SK-N-SH treated with all-trans-retinoic acid at 6 μM for 48 hours (cell line): ENCODE results near the gene FRMD3.

Experiments
- ATAC-seq: fragments of 200-7000 bp; cut with Tn5 transposase; 3 replicates; pipeline ENCODE4 v1.9.1; 2020; ENCODE audit warnings: mild to moderate bottlenecking, moderate library complexity
- ARNTL ChIP-seq: fragments of 450-650 bp; formaldehyde crosslinking; IDR thresholded peaks from 2 replicates; pipeline ENCODE4 v1.5.0; 2020; ENCODE audit warnings: low read depth, mild to moderate bottlenecking, moderate library complexity, borderline replicate concordance
- BACH2 ChIP-seq: fragments of 250-450 bp; sonication (Bioruptor Pico); IDR thresholded peaks from 2 replicates; pipeline ENCODE4 v1.9.0; 2021; ENCODE audit warnings: mild to moderate bottlenecking, borderline replicate concordance
- CSDC2 ChIP-seq: fragments of 250-450 bp; sonication (Bioruptor Pico); IDR thresholded peaks from 2 replicates; pipeline ENCODE4 v1.5.0; 2020; ENCODE audit warnings: mild to moderate bottlenecking, moderate library complexity
- CSRNP3 ChIP-seq: fragments of 250-450 bp; sonication (Bioruptor Pico); IDR thresholded peaks from 2 replicates; pipeline ENCODE4 v1.5.1; 2021; ENCODE audit warnings: mild to moderate bottlenecking, moderate library complexity
- ESRRG ChIP-seq: fragments of 250-450 bp; sonication (Bioruptor Pico); IDR thresholded peaks from 2 replicates; pipeline ENCODE4 v1.6.1; 2021; ENCODE audit warnings: mild to moderate bottlenecking
- GLIS3 ChIP-seq: fragments of 250-450 bp; sonication (Bioruptor Pico); IDR thresholded peaks from 2 replicates; pipeline ENCODE4 v1.5.0; 2020; ENCODE audit warnings: mild to moderate bottlenecking, moderate library complexity
- ISL1 ChIP-seq: fragments of 250-450 bp; sonication (Bioruptor Pico); IDR thresholded peaks from 2 replicates; pipeline ENCODE4 v2.1.2; 2022; ENCODE audit warnings: mild to moderate bottlenecking, moderate library complexity
- OSR1 ChIP-seq: fragments of 250-450 bp; sonication (Bioruptor Pico); IDR thresholded peaks from 2 replicates; pipeline ENCODE4 v1.8.0; 2022; ENCODE audit warnings: moderate library complexity, mild to moderate bottlenecking, inconsistent platforms
- PATZ1 ChIP-seq: fragments of 250-450 bp; sonication (Bioruptor Pico); IDR thresholded peaks from 2 replicates; pipeline ENCODE4 v1.8.0; 2020; ENCODE audit warnings: mild to moderate bottlenecking, moderate library complexity, borderline replicate concordance
- POU6F1 ChIP-seq: fragments of 250-450 bp; sonication (Bioruptor Pico); IDR thresholded peaks from 2 replicates; pipeline ENCODE4 v1.8.0; 2021; ENCODE audit warnings: low read depth, mild to moderate bottlenecking, moderate library complexity, borderline replicate concordance
- PPARA ChIP-seq: fragments of 250-450 bp; sonication (Bioruptor Pico); IDR thresholded peaks from 2 replicates; pipeline ENCODE4 v1.5.0; 2020; ENCODE audit warnings: mild to moderate bottlenecking, borderline replicate concordance
- RARB ChIP-seq: fragments of 250-450 bp; sonication (Bioruptor Pico); IDR thresholded peaks from 2 replicates; pipeline ENCODE4 v1.8.0; 2021; ENCODE audit warnings: mild to moderate bottlenecking, moderate library complexity
- SNAI2 ChIP-seq: fragments of 250-450 bp; sonication (Bioruptor Pico); IDR thresholded peaks from 2 replicates; pipeline ENCODE4 v1.5.0; 2020; ENCODE audit warnings: mild to moderate bottlenecking, moderate library complexity
- TCF4 ChIP-seq: fragments of 250-450 bp; sonication (Bioruptor Pico); IDR thresholded peaks from 2 replicates; pipeline ENCODE4 v1.8.0; 2021; ENCODE audit warnings: mild to moderate bottlenecking, moderate library complexity, borderline replicate concordance
- TOX ChIP-seq: fragments of 250-450 bp; sonication (Bioruptor Pico); IDR thresholded peaks from 2 replicates; pipeline ENCODE4 v1.8.0; 2021; ENCODE audit warnings: mild to moderate bottlenecking, moderate library complexity, borderline replicate concordance
- TSHZ2 ChIP-seq: fragments of 250-450 bp; sonication (Bioruptor Pico); IDR thresholded peaks from 2 replicates; pipeline ENCODE4 v1.5.0; 2020; ENCODE audit warnings: mild to moderate bottlenecking, moderate library complexity
- ZC3H10 ChIP-seq: fragments of 250-450 bp; sonication (Bioruptor Pico); IDR thresholded peaks from 2 replicates; pipeline ENCODE4 v1.5.1; 2021; ENCODE audit warnings: mild to moderate bottlenecking, moderate library complexity
- ZFP3 ChIP-seq: fragments of 250-450 bp; sonication (Bioruptor Pico); IDR thresholded peaks from 2 replicates; pipeline ENCODE4 v1.5.0; 2020; ENCODE audit warnings: mild to moderate bottlenecking, moderate library complexity
- ZFP30 ChIP-seq: fragments of 450-650 bp; formaldehyde crosslinking; IDR thresholded peaks from 2 replicates; pipeline ENCODE4 v1.5.0; 2022; ENCODE audit warnings: mild to moderate bottlenecking, moderate library complexity
- ZNF565 ChIP-seq: fragments of 450-650 bp; formaldehyde crosslinking; conservative IDR thresholded peaks from 2 replicates; pipeline ENCODE4 v1.5.0; 2020; ENCODE audit warnings: low read depth, mild to moderate bottlenecking, moderate library complexity
- ZNF70 ChIP-seq: fragments of 450-650 bp; formaldehyde crosslinking; IDR thresholded peaks from 2 replicates; pipeline ENCODE4 v1.5.0; 2020; ENCODE audit warnings: mild to moderate bottlenecking, moderate library complexity
- ZNF8 ChIP-seq: fragments of 450-650 bp; formaldehyde crosslinking; IDR thresholded peaks from 2 replicates; pipeline ENCODE4 v1.5.0; 2020; ENCODE audit warnings: mild to moderate bottlenecking, moderate library complexity
- TF ChIP-seq, protein P1 (sequence below): fragments of 250-450 bp; sonication (Bioruptor Pico); IDR thresholded peaks from 2 replicates; pipeline ENCODE4 v1.5.1; 2020; ENCODE audit warnings: low read depth, mild to moderate bottlenecking, moderate library complexity

Gene FRMD3

DNA sequence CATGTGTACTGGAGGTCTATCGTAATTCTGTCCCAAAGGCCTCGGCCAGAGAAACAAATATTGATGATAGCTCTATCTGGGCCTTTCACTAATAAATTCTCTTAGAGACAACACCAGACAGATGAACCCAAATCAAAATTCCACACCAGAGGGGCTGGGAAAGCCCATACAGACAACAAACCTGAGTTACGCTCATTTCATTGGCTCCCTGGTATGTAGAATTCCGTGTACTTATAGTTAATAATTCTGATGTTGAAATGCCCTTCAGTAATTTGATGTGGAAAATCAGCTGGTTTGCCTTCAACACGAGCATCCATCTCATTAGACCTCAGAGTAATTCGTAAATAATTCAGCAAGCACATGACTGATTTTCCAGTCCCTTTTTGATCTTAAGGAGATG lies 53.2 kb downstream of the FRMD3 start:
- no peak for ATAC-seq
- TF ChIP-seq CSRNP3 (CRISPR knock-in tag) (no peak), TCF4 (CRISPR knock-in tag) (no peak), SNAI2 (no peak), RARB (CRISPR knock-in tag) (no peak), ZNF565 (CRISPR knock-in tag) (no peak), PATZ1 (CRISPR knock-in tag) (no peak), GLIS3 (CRISPR knock-in tag) (no peak), ZC3H10 (no peak), PPARA (CRISPR knock-in tag) (no peak), ISL1 (CRISPR knock-in tag) (no peak), ESRRG (CRISPR knock-in tag) (no peak), CSDC2 (CRISPR knock-in tag) (no peak), POU6F1 (no peak), ARNTL (CRISPR knock-in tag) (no peak)
- TF ChIP-seq, protein P1, sequence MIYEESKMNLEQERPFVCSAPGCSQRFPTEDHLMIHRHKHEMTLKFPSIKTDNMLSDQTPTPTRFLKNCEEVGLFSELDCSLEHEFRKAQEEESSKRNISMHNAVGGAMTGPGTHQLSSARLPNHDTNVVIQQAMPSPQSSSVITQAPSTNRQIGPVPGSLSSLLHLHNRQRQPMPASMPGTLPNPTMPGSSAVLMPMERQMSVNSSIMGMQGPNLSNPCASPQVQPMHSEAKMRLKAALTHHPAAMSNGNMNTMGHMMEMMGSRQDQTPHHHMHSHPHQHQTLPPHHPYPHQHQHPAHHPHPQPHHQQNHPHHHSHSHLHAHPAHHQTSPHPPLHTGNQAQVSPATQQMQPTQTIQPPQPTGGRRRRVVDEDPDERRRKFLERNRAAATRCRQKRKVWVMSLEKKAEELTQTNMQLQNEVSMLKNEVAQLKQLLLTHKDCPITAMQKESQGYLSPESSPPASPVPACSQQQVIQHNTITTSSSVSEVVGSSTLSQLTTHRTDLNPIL (CRISPR knock-in tag) = no peak

- TF ChIP-seq ISL1 (CRISPR knock-in tag) (no peak), ZC3H10 (no peak), ZNF565 (CRISPR knock-in tag) (no peak), ZNF8 (CRISPR knock-in tag) (no peak), ZFP30 (CRISPR knock-in tag) (no peak), PPARA (CRISPR knock-in tag) (no peak), TCF4 (CRISPR knock-in tag) (no peak), POU6F1 (no peak), ARNTL (CRISPR knock-in tag) (no peak), BACH2 (CRISPR knock-in tag) (no peak), CSDC2 (CRISPR knock-in tag) (no peak), ZFP3 (CRISPR knock-in tag) (no peak), TSHZ2 (CRISPR knock-in tag) (no peak), OSR1 (CRISPR knock-in tag) (no peak), ESRRG (CRISPR knock-in tag) (no peak), SNAI2 (no peak), TOX (CRISPR knock-in tag) (no peak), PATZ1 (CRISPR knock-in tag) (no peak), CSRNP3 (CRISPR knock-in tag) (no peak), ZNF70 (CRISPR knock-in tag) (no peak)
- no peak for ATAC-seq
Measured at GRCh38 chr9:83483223-83483622, 55.0 kb downstream of the FRMD3 start.
